Measurements from ENCODE around the gene HNF4A.
A peak's percentile ranks its signal among the peaks of the same experiment; 100 is the strongest.
"Not testable (repeated sequence)": the region's sequence is repeated elsewhere in the genome, so short reads cannot be mapped to it uniquely, and the experiment has no call there.

Gene HNF4A

DNA sequence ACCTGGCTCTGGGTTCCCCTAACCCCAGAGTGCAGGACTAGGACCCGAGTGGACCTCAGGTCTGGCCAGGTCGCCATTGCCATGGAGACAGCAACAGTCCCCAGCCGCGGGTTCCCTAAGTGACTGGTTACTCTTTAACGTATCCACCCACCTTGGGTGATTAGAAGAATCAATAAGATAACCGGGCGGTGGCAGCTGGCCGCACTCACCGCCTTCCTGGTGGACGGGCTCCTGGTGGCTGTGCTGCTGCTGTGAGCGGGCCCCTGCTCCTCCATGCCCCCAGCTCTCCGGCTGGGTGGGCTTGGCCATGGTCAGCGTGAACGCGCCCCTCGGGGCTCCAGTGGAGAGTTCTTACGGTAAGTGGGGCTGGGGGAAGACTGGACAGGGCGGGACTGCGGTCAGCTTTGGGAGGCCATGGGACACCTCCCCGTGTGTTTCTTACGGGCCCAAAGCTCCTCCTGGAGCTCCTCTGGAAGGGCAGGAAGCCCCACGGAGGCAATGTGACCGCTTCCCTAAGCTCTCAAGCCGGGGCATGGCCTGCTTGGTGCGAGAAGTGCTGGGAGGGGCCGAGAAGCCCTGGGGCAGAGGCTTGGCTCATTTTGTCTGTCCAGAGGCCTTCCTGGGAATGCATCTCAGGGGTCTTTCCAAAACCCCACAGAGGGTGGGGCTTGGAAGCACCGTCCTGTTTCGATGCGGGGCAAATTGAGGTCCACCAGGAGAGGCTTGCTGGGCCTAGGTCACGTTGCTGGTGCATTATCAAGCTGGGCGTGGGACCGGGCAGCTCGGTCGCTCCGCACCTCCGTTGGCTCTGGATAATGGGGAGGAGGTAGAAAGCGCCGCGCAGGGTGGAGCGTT is at the start of gene HNF4A:
Gene HNF4A, plus strand, starts transcription at position 202 of the 855 bp plus-strand sequence. Its CDS starts 106 bp downstream, at position 308.
- DNase-seq (ENCODE audit: low read depth): no peak

- DNase-seq (ENCODE audit: low read depth): no peak
Measured at GRCh38 chr20:44306927-44307326, 48.6 kb upstream of the HNF4A start.

GRCh38 chr20:44309763-44310663 is 45.5 kb upstream of the HNF4A start:
- peak; percentile 80 for DNase-seq (ENCODE audit: low read depth)

DNA sequence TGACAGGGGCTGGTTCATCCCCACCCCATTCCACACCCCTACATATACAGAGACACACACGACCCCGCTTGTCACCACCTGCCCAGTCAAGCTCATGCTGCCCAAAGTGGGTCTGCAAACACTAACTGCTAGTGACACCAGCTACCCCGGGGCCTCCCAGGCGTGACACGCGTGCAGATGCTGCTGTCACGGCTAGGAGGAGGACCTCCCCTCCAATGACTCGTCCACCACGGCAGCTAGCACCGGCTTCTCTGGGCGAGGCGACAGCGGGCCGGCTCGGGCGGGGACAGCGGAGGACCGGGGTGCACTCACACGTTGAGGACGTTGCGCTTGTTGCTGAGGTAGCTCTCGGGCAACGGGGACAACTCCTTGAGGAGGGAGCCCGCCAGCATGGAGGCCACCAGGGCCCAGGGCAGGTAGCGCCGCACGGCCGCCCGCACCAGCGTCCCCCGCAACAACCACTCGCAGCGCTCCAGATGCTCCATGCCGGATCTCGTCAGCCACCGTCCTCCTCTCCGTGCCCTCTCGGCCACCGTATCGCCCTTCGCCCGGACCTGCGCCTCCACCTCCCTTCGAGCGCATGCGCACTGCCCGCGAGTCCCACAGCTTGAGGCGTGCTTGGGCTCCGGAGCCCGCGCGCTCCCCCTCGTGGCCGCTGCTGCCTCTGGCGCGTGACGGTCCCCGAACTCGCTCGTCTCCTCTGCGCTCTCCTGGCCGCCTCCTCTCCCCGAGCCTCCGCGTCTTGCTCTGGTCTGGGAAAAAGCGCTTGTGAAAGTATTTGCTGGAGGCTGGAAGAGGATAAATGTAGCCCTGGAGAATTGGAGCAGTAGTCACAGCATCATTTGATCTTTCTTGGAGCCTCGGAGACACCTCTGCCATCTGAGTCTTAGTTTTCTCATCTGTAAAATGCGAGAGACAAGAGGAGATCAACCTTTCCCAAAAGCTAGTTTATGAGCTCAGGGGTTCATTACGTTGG is 44.5 kb upstream of the HNF4A start, which contains the start of gene FITM2:
Gene FITM2, minus strand, starts transcription at position 539 of the 976 bp plus-strand sequence. Its CDS starts 54 bp downstream, at position 485.
- peak; percentile 92 for DNase-seq (ENCODE audit: low read depth)

- DNase-seq (ENCODE audit: low read depth): no peak
Measured at GRCh38 chr20:44314870-44315269, 40.6 kb upstream of the HNF4A start.

DNA sequence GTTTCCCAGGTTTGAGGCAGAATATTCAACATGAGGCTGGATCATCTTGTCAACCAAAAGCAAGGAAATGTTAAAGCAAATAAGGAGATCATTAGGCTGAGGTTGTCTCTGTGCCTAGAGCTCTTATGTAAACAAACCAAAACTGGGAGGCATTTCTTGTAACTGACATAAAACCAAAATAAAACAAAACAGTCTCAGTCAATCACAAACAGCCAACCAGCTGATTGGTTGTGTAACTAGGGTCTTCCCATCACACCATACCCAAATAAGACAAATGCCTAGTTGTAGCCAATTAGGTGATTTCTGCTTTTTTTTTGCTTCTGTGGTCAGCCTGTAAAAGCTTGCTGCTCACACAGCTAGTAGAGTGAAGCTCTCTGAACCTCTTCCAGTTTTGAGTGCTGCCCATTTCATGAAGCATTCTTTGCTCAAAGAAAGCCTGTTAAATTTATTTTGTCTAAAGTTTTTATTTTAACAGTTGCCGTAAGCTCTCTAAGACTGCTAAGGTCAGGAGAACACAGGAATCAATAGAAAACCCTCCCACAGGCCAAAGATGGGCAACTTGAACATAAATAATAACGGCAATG is 35.6 kb upstream of the HNF4A start:
- DNase-seq (ENCODE audit: low read depth): no peak

GRCh38 chr20:44324343-44324742 is 31.2 kb upstream of the HNF4A start:
- DNase-seq (ENCODE audit: low read depth): no peak

DNA sequence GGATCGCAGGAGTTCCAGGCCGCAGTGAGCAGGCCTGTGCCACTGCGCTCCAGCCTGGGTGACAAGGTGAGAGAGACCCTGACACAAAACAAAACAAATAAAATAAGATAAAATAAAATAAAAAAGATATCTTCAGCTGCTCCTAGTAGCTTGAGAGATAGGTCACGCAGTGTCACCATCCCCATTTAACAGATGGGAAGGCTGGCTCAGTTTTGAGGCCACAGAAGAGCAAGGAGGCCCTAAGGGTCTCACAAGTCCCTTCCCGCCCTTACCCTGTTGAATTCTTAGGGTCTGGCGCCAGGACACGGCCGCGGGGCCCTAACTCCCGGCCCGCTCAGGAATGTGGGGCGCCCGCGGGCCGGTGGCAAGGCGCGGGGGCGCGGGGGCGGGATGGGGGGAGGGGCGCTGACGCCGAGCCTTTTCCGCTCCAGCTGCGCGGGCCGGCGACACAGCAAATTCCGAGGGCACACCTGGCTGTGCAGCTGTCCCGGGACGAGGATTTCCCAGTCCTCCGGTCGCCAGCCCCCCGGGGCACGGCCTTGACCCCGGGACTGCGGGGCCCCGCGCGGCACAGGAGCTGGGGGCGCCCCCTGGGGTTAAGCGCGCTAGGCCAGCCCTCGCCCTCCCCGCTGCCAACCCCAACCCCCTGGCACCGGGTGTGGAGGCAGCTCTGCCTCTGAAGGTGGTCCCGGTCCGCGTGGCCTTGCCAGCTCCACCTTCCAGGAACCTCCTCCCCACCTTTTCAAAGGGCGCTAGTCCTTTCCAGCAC is 28.9 kb upstream of the HNF4A start:
- no peak for DNase-seq (ENCODE audit: low read depth)

- not testable (repeated sequence) for DNase-seq (ENCODE audit: low read depth)
Measured at GRCh38 chr20:44327748-44328147, 27.8 kb upstream of the HNF4A start.

- DNase-seq (ENCODE audit: low read depth): no peak
Measured at GRCh38 chr20:44328428-44328827, 27.1 kb upstream of the HNF4A start.

DNA sequence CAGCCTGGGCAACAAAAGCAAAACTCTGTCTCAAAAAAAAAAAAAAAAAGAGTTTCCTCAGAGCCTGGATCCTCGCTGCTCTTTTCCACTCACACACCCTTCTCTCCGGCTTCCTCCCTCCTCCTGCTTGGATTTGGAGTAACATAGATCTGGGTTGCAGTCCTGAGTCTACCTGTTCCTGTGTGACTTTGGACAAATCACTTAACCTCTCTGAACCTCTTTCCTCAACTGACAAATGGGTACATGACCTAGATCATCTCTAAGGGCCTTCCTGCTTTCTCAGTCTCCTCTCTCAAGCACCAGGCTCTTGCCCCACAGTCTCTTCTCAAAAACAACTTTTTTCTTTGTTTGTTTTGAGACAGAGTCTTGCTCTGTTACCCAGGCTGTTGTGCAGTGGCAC is 24.3 kb upstream of the HNF4A start:
- DNase-seq (ENCODE audit: low read depth): no peak

- no peak for DNase-seq (ENCODE audit: low read depth)
Measured at GRCh38 chr20:44334306-44334705, 21.2 kb upstream of the HNF4A start.

DNA sequence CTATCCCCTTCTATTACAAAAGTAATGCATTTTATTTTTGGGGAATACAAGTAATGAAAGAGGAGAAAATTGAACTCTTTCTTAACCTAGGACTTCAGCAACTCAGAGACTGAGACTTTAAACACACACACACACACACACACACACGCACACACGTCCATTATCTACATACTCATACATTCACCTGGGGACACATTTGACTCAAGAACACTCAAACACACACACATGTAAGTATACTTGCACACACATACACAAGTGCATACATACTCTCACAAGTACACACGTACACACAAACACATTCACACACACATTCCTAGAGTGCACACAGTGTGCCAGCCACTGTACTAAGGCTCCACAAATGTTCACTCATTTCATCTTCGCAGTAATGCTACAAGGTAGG is 20.8 kb upstream of the HNF4A start:
- no peak for DNase-seq (ENCODE audit: low read depth)

- DNase-seq (ENCODE audit: low read depth): no peak
Measured at GRCh38 chr20:44335675-44336074, 19.8 kb upstream of the HNF4A start.

DNA sequence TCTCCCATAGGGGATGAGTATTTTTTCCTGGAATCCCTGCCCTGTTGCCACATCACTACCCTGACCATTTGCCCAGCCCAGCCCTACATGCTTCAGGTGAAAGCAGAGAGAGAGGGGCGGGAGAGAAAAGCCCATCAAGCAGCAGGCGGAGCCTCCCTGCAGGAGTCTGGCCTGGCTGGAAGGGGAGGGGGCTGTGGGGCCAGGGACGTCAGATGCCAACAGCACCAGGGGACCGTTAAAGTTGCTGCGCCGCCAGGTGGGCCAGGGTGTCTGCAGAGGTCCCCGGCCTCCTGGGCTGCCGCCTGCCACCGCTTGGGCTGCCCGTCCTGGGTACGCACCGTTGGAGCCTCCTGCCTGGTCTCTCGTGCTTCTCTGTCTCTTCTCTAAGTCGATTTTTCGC is 19.4 kb upstream of the HNF4A start:
- no peak for DNase-seq (ENCODE audit: low read depth)

GRCh38 chr20:44336725-44337380 is 18.6 kb upstream of the HNF4A start, which contains the start of gene R3HDML:
Gene R3HDML (plus strand): TSS chr20:44337043. CDS start chr20:44337158, 115 bp downstream.
- DNase-seq (ENCODE audit: low read depth): no peak

DNA sequence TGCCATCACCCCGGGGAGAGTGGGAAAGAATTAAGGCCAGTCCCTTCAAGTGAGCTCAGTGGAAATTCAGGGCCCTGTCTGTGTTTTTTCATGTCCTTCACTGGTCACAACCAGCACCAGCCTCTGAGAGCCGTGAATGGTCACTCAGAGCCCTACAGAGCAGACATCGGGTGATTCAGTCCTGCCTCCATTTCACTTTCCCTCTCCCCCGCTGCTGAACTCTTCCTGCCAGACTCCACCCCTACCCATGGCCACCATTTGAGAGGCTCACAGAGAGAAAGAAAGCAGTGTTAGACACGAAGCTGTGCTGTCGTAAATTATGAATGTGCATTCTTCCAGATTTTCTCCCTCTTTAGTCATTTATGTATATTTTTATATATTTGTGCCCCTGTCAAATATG is 13.3 kb upstream of the HNF4A start:
- DNase-seq (ENCODE audit: low read depth): peak; percentile 36

DNA sequence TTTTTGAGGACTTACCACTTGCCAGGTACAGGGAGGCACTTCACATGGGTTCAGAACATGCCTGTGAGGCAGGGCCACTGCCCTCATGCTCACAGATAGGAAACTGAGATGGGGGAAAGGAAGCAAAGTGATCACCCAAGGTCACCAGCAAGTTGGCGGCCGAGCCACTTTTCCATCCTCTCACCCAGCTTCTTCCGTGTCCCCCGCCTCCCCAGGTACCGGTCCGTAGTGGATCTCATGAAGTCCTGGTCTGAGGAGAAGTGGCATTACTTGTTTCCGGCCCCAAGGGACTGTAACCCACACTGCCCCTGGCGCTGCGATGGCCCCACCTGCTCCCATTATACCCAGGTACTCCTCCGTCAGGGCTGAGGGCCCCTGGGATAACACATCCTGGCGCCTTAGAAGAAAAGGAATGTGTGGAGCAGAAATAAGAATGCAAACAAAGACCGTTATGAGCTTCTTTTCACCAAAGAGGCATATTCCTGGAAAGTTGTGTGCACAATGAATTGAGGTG is 12.3 kb upstream of the HNF4A start:
- DNase-seq (ENCODE audit: low read depth): no peak

DNA sequence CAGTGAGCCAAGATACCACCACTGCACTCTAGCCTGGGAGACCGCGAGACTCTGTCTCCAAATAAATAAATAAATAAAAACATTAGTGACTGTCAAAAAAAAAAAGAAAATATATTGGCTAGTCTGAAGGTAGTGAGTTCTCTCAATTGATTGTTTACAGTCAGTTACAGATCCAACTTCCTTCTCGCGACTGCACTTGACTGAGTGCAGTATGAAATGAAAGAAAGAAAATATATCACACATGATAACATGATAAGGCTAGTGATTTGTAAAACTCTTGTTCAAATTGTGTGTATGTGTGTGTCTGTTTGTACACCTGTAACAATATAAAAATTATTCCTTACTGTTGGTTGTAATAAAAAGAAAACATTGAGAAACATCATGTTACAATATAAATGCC is 10.8 kb upstream of the HNF4A start:
- DNase-seq (ENCODE audit: low read depth): no peak

- DNase-seq (ENCODE audit: low read depth): no peak
Measured at GRCh38 chr20:44345147-44345546, 10.4 kb upstream of the HNF4A start.

Measured in amniotic epithelial cell (primary cell).